Caco-2 (cell line): ENCODE measurements around the gene EPHB1. TPM values are rescaled to one million over a fixed set of nuclear protein-coding genes. Genes with fewer than 3 reads are reported as not detected.

Experiments used
- BruUV-seq: library from RNA; stranded (reverse); fragments of 400-500 nt; replicated peaks from 2 replicates; lab custom pipeline; 2021; lab: Mats Ljungman, UMichigan
- CTCF ChIA-PET: fragments of 300-600 bp; sonication (Branson Sonifier 250); formaldehyde crosslinking; loops from one replicate; lab custom pipeline; 2022; ENCODE audit warnings: antibody characterized with exemption; lab: Charles Lee
- POLR2A ChIA-PET: fragments of 300-600 bp; sonication (Branson Sonifier 250); formaldehyde crosslinking; loops from one replicate; lab custom pipeline; 2022; ENCODE audit warnings: antibody characterized with exemption; lab: Charles Lee
- DNase-seq, 2 experiments: peaks; one replicate each; pipeline versions ENCODE4 v3.0.0 to v3.0.0-alpha.2; 2020 to 2022
- H3K27me3 ChIP-seq: replicated peaks from 2 replicates; pipeline ENCODE4 v1.6.0; 2011; ENCODE audit warnings: low read length; ENCODE audit not compliant: control insufficient read depth, insufficient read depth
- H3K36me3 ChIP-seq: 2 replicates; pipeline ENCODE4 v1.5.1; 2011; ENCODE audit warnings: low read length; ENCODE audit not compliant: control insufficient read depth, insufficient read depth
- H3K4me1 ChIP-seq: fragments of 250-450 bp; sonication (Bioruptor Pico); 2 replicates; pipeline ENCODE4 v1.5.1; 2020; ENCODE audit warnings: mild to moderate bottlenecking
- H3K4me3 ChIP-seq: 2 replicates; pipeline ENCODE4 v1.5.1; 2011; ENCODE audit warnings: low read depth, mild to moderate bottlenecking, control low read depth, low read length
- H3K9me3 ChIP-seq: fragments of 250-450 bp; sonication (Bioruptor Pico); 2 replicates; pipeline ENCODE4 v1.5.1; 2020; ENCODE audit warnings: mild to moderate bottlenecking, moderate library complexity
- H3K27ac Mint-ChIP-seq: one replicate; pipeline ENCODE4 v1.8.0; 2022; ENCODE audit warnings: mixed read lengths; ENCODE audit not compliant: unreplicated experiment
- H3K27me3 Mint-ChIP-seq: one replicate; pipeline ENCODE4 v1.8.0; 2022; ENCODE audit warnings: mixed read lengths; ENCODE audit not compliant: insufficient read depth, unreplicated experiment
- H3K36me3 Mint-ChIP-seq: one replicate; pipeline ENCODE4 v1.8.0; 2022; ENCODE audit warnings: mild to moderate bottlenecking, mixed read lengths; ENCODE audit not compliant: insufficient read depth, unreplicated experiment
- H3K4me1 Mint-ChIP-seq: one replicate; pipeline ENCODE4 v1.8.0; 2022; ENCODE audit warnings: low read depth, mixed read lengths; ENCODE audit not compliant: unreplicated experiment
- H3K4me3 Mint-ChIP-seq: one replicate; pipeline ENCODE4 v1.8.0; 2022; ENCODE audit warnings: mild to moderate bottlenecking, moderate library complexity, mixed read lengths; ENCODE audit not compliant: unreplicated experiment
- H3K9me3 Mint-ChIP-seq: one replicate; pipeline ENCODE4 v1.8.0; 2022; ENCODE audit warnings: mixed read lengths; ENCODE audit not compliant: unreplicated experiment
- intact Hi-C: fragments of 100-400 bp; cut with micrococcal nuclease; formaldehyde crosslinking; loops from one replicate; pipeline ENCODE4 v1.10.0; 2022; ENCODE audit not compliant: unreplicated experiment
- total RNA-seq: library from RNA; stranded (reverse); gene quantifications from 2 replicates; pipeline ENCODE4 v1.2.3, GENCODE V29; 2022
- TF ChIP-seq, protein P1 (sequence below), 2 experiments: fragments of 200-600 bp in 1 of 2; IDR thresholded peaks; 1 replicate in 1 of 2; 2 replicates in 1 of 2; pipeline versions ENCODE4 v1.5.1 to v1.8.0; 2011 to 2022; ENCODE audit warnings: antibody characterized with exemption in 1 of 2, control low read depth in 1 of 2, inconsistent platforms in 1 of 2, low read depth in 1 of 2, low read length in 1 of 2, mild to moderate bottlenecking in 1 of 2, moderate library complexity in 1 of 2; ENCODE audit not compliant: insufficient read depth in 1 of 2, severe bottlenecking in 1 of 2, unreplicated experiment in 1 of 2

Gene EPHB1
- total RNA-seq, 1 experiment from 2014 or later, result 2.3 TPM

DNA sequence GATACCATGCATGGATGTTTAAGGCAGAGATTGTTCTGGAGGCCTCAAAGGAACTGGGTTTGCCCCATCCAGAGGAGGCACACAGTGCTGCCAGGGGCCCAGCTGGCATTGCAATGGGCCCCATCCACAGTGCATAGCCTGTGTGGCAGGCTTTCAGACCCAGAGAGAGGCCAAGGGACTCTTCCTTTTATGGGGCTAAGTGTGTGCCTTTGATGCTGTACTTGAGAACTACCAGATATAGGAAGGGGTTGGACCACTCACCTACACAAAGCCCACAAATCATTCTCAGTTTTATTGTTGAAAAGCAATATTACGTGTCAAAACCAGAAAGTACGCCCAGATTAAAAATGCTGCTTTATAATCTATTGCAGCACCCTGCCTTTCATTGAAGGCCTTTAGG lies 134.9 kb downstream of the EPHB1 start:
- no peak for DNase-seq
- TF ChIP-seq, protein P1, sequence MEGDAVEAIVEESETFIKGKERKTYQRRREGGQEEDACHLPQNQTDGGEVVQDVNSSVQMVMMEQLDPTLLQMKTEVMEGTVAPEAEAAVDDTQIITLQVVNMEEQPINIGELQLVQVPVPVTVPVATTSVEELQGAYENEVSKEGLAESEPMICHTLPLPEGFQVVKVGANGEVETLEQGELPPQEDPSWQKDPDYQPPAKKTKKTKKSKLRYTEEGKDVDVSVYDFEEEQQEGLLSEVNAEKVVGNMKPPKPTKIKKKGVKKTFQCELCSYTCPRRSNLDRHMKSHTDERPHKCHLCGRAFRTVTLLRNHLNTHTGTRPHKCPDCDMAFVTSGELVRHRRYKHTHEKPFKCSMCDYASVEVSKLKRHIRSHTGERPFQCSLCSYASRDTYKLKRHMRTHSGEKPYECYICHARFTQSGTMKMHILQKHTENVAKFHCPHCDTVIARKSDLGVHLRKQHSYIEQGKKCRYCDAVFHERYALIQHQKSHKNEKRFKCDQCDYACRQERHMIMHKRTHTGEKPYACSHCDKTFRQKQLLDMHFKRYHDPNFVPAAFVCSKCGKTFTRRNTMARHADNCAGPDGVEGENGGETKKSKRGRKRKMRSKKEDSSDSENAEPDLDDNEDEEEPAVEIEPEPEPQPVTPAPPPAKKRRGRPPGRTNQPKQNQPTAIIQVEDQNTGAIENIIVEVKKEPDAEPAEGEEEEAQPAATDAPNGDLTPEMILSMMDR (IDR thresholded peaks at IDR 0.05; ENCODE audit: insufficient read depth in 1 of 2, low read depth in 1 of 2, low read length in 1 of 2, severe bottlenecking in 1 of 2, unreplicated experiment in 1 of 2), result no peak
- Histone ChIP-seq H3K4me1 (no peaks in the 10 kb centered on the region), H3K36me3 (no peaks in the 10 kb centered on the region), H3K9me3 (no peaks in the 10 kb centered on the region), H3K27me3 (no peaks in the 10 kb centered on the region; the same call in none of the 2 replicates), H3K4me3 (no peak overlapping the region)
- H3K4me1 Mint-ChIP-seq, result no peaks in the 10 kb centered on the region
- H3K27me3 Mint-ChIP-seq, result peaks cover 22% of the 10 kb centered on the region
- CTCF ChIA-PET, result no interaction called here
- no peaks in the 10 kb centered on the region for H3K9me3 Mint-ChIP-seq
- intact Hi-C loops, result no loop called here
- no peaks in the 10 kb centered on the region for H3K36me3 Mint-ChIP-seq
- BruUV-seq, result no TSS peak
- no peak overlapping the region for H3K27ac Mint-ChIP-seq
- POLR2A ChIA-PET, result no interaction called here
- no peak overlapping the region for H3K4me3 Mint-ChIP-seq

DNA sequence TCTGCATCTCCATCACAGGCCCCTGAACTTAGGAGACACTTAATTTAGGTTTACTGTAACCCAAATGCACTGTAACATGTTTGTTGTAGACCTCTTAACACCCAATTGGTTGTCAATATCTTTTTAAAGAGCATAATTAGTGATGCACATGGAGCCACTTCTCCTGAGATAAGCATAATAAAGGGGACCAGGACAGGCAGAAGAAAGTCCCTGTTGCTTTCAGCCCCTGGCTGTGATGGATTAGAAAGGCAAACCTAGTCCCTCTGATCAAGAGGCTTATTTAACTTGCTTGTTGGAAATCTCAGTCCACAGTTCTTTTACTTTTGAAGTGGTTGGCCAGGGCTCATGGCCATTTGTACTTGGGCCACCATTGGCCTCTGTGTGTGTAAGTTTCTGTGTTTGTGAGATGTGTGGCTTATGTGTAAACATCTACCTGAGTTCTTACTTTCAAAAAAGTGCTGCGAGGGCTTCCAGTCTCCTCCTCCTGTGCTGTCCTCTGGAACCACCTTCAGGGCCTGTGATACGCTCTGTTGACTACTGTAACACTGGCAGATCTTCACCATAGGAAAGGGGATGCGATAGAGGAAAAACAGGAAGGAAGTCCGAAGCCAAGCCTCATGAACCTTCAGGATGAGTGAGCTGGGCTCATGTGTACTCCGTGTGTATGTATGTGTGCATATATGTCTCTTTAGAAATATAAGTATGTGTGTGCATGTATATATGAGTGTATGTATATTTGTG lies 136.2 kb downstream of the EPHB1 start:
- intact Hi-C loops, result no loop called here
- H3K4me3 ChIP-seq, result no peak overlapping the region
- ChIA-PET CTCF (no interaction called here), POLR2A (no interaction called here)
- H3K9me3 Mint-ChIP-seq, result no peaks in the 10 kb centered on the region
- H3K4me1 ChIP-seq, result no peaks in the 10 kb centered on the region
- H3K27me3 Mint-ChIP-seq, result peaks cover 20% of the 10 kb centered on the region
- no peaks in the 10 kb centered on the region for H3K9me3 ChIP-seq
- H3K27me3 ChIP-seq, result no peaks in the 10 kb centered on the region; the same call in none of the 2 replicates
- no peak overlapping the region for H3K4me3 Mint-ChIP-seq
- H3K36me3 Mint-ChIP-seq, result no peaks in the 10 kb centered on the region
- no peak overlapping the region for H3K27ac Mint-ChIP-seq
- no peaks in the 10 kb centered on the region for H3K4me1 Mint-ChIP-seq
- TF ChIP-seq, protein P1 (IDR thresholded peaks at IDR 0.05; ENCODE audit: insufficient read depth in 1 of 2, low read depth in 1 of 2, low read length in 1 of 2, severe bottlenecking in 1 of 2, unreplicated experiment in 1 of 2), result no peak
- no TSS peak for BruUV-seq
- H3K36me3 ChIP-seq, result no peaks in the 10 kb centered on the region
- DNase-seq, result no peak

DNA sequence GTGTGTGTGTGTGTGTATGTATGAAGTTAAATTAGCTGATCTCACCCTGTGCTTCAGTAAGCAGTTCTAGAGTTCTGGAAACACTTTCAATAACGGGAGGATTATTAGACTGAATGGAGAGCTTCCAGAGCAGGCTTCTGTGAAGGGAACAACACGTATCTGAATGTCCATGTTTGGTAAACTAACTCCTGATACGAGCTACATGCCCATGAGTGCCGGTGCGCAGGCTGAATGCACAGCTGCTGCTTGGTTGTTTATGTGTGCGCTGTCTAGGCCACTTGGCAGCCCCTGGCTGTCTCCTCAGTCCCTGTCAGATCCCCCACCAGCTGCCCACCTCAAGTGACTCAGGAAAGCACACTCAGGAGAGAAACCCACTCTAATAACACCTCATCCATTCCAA lies 137.0 kb downstream of the EPHB1 start:
- no peaks in the 10 kb centered on the region for H3K36me3 Mint-ChIP-seq
- H3K4me3 Mint-ChIP-seq, result no peak overlapping the region
- ChIA-PET POLR2A (no interaction called here), CTCF (no interaction called here)
- DNase-seq, result no peak
- no peak overlapping the region for H3K27ac Mint-ChIP-seq
- H3K27me3 ChIP-seq, result no peaks in the 10 kb centered on the region; the same call in none of the 2 replicates
- no peaks in the 10 kb centered on the region for H3K9me3 Mint-ChIP-seq
- H3K4me1 Mint-ChIP-seq, result no peaks in the 10 kb centered on the region
- H3K4me3 ChIP-seq, result no peak overlapping the region
- intact Hi-C loops, result no loop called here
- peaks cover 15% of the 10 kb centered on the region for H3K27me3 Mint-ChIP-seq
- TF ChIP-seq, protein P1 (IDR thresholded peaks at IDR 0.05; ENCODE audit: insufficient read depth in 1 of 2, low read depth in 1 of 2, low read length in 1 of 2, severe bottlenecking in 1 of 2, unreplicated experiment in 1 of 2), result no peak
- no TSS peak for BruUV-seq
- no peaks in the 10 kb centered on the region for H3K36me3 ChIP-seq
- no peaks in the 10 kb centered on the region for H3K4me1 ChIP-seq
- no peaks in the 10 kb centered on the region for H3K9me3 ChIP-seq
